Measurements from ENCODE around the gene SPATA9.

SPATA9 gene

GRCh38 chr5:95626701-95627100 lies 56.1 kb downstream of the SPATA9 start:
- Histone ChIP-seq H3K79me2 (ENCODE audit: control insufficient read depth, low read length) (no peaks in the 10 kb centered on the region), H3K27me3 (ENCODE audit: control insufficient read depth, low read length) (peaks cover 1% of the 10 kb centered on the region), H3K27ac (ENCODE audit: low read depth, low read length) (no peak overlapping the region), H3K9me3 (ENCODE audit: control insufficient read depth, insufficient read depth, low read length) (no peaks in the 10 kb centered on the region), H3F3A (ENCODE audit: control insufficient read depth, insufficient read depth) (no peaks in the 10 kb centered on the region), H3K9me2 (replicated peaks; ENCODE audit: control insufficient read depth, low read length) (no peaks in the 10 kb centered on the region), H3K4me3 (ENCODE audit: low read length) (no peak overlapping the region), H3K36me3 (ENCODE audit: control insufficient read depth, low read length) (no peaks in the 10 kb centered on the region), H3K4me1 (ENCODE audit: control insufficient read depth, low read length) (peaks cover 9% of the 10 kb centered on the region), H3K4me2 (ENCODE audit: low read length) (no peak overlapping the region), H4K20me1 (ENCODE audit: control insufficient read depth, insufficient read depth, low read depth, low read length) (no peaks in the 10 kb centered on the region)
- TF ChIP-seq CTCF (IDR thresholded peaks at IDR 0.05; ENCODE audit: low read depth, low read length, poor library complexity, severe bottlenecking) (no peak), EZH2phosphoT487 (IDR thresholded peaks at IDR 0.05; ENCODE audit: borderline replicate concordance, low read length) (no peak)

- Histone ChIP-seq H3K4me2 (ENCODE audit: low read length) (no peak overlapping the region), H3K27me3 (ENCODE audit: control insufficient read depth, low read length) (peaks cover 21% of the 10 kb centered on the region), H4K20me1 (ENCODE audit: control insufficient read depth, insufficient read depth, low read depth, low read length) (no peaks in the 10 kb centered on the region), H3K27ac (ENCODE audit: low read depth, low read length) (no peak overlapping the region), H3K9me3 (ENCODE audit: control insufficient read depth, insufficient read depth, low read length) (no peaks in the 10 kb centered on the region), H3K9me2 (replicated peaks; ENCODE audit: control insufficient read depth, low read length) (no peaks in the 10 kb centered on the region), H3K4me3 (ENCODE audit: low read length) (no peak overlapping the region), H3K36me3 (ENCODE audit: control insufficient read depth, low read length) (no peaks in the 10 kb centered on the region), H3F3A (ENCODE audit: control insufficient read depth, insufficient read depth) (no peaks in the 10 kb centered on the region), H3K4me1 (ENCODE audit: control insufficient read depth, low read length) (peaks cover 25% of the 10 kb centered on the region), H3K79me2 (ENCODE audit: control insufficient read depth, low read length) (no peaks in the 10 kb centered on the region)
- TF ChIP-seq EZH2phosphoT487 (IDR thresholded peaks at IDR 0.05; ENCODE audit: borderline replicate concordance, low read length) (no peak), CTCF (IDR thresholded peaks at IDR 0.05; ENCODE audit: low read depth, low read length, poor library complexity, severe bottlenecking) (no peak)
Measured at GRCh38 chr5:95624368-95624767, 58.4 kb downstream of the SPATA9 start.

- Histone ChIP-seq H3K4me2 (ENCODE audit: low read length) (no peak overlapping the region), H3K9me3 (ENCODE audit: control insufficient read depth, insufficient read depth, low read length) (no peaks in the 10 kb centered on the region), H4K20me1 (ENCODE audit: control insufficient read depth, insufficient read depth, low read depth, low read length) (no peaks in the 10 kb centered on the region), H3K79me2 (ENCODE audit: control insufficient read depth, low read length) (no peaks in the 10 kb centered on the region), H3F3A (ENCODE audit: control insufficient read depth, insufficient read depth) (no peaks in the 10 kb centered on the region), H3K27me3 (ENCODE audit: control insufficient read depth, low read length) (peaks cover 28% of the 10 kb centered on the region), H3K36me3 (ENCODE audit: control insufficient read depth, low read length) (no peaks in the 10 kb centered on the region), H3K4me3 (ENCODE audit: low read length) (no peak overlapping the region), H3K4me1 (ENCODE audit: control insufficient read depth, low read length) (peaks cover 25% of the 10 kb centered on the region), H3K27ac (ENCODE audit: low read depth, low read length) (no peak overlapping the region), H3K9me2 (replicated peaks; ENCODE audit: control insufficient read depth, low read length) (no peaks in the 10 kb centered on the region)
- no peak for TF ChIP-seq CTCF (IDR thresholded peaks at IDR 0.05; ENCODE audit: low read depth, low read length, poor library complexity, severe bottlenecking)
- TF ChIP-seq EZH2phosphoT487 (IDR thresholded peaks at IDR 0.05; ENCODE audit: borderline replicate concordance, low read length), result no peak
Measured at GRCh38 chr5:95623706-95624105, 59.1 kb downstream of the SPATA9 start.
